GM19463 (cell line): ENCODE results near the gene HDHD5.

Experiments used
- ATAC-seq: cut with Tn5 transposase; IDR thresholded peaks from one replicate; pipeline ENCODE4 v1.9.1; 2021; ENCODE audit warnings: mild to moderate bottlenecking, moderate library complexity; ENCODE audit not compliant: unreplicated experiment

The HDHD5 gene

GRCh38 chr22:17106785-17107546 is 52.1 kb downstream of the HDHD5 start:
- no peak for ATAC-seq

GRCh38 chr22:17106161-17106784 is 52.8 kb downstream of the HDHD5 start:
- no peak for ATAC-seq

- ATAC-seq: no peak
Measured at GRCh38 chr22:17105143-17106129, 53.6 kb downstream of the HDHD5 start.

GRCh38 chr22:17104336-17104935 is 54.6 kb downstream of the HDHD5 start:
- ATAC-seq: no peak

GRCh38 chr22:17103351-17103750 is 55.7 kb downstream of the HDHD5 start:
- no peak for ATAC-seq

- no peak for ATAC-seq
Measured at GRCh38 chr22:17102297-17102667, 56.8 kb downstream of the HDHD5 start.

- no peak for ATAC-seq
Measured at GRCh38 chr22:17101475-17102296, 57.4 kb downstream of the HDHD5 start.

- no peak for ATAC-seq
Measured at GRCh38 chr22:17100621-17101020, 58.5 kb downstream of the HDHD5 start.

- ATAC-seq: peak; percentile 65
Measured at GRCh38 chr22:17098379-17098819, 60.7 kb downstream of the HDHD5 start.

- no peak for ATAC-seq
Measured at GRCh38 chr22:17097701-17098100, 61.4 kb downstream of the HDHD5 start.

- no peak for ATAC-seq
Measured at GRCh38 chr22:17097062-17097461, 62.0 kb downstream of the HDHD5 start.

GRCh38 chr22:17096071-17096470 is 63.0 kb downstream of the HDHD5 start:
- no peak for ATAC-seq

- ATAC-seq: no peak
Measured at GRCh38 chr22:17095538-17095937, 63.5 kb downstream of the HDHD5 start.

- no peak for ATAC-seq
Measured at GRCh38 chr22:17093081-17093480, 66.0 kb downstream of the HDHD5 start.

GRCh38 chr22:17091851-17092250 is 67.2 kb downstream of the HDHD5 start:
- no peak for ATAC-seq

GRCh38 chr22:17090550-17090949 is 68.5 kb downstream of the HDHD5 start:
- ATAC-seq: no peak
